C4-2B (cell line): ENCODE measurements around the gene GSDME.

ENCODE experiments used
- ZFX ChIP-seq: fragments of 450-650 bp; IDR thresholded peaks from 2 replicates; pipeline ENCODE4 v1.6.1; 2017
- TF ChIP-seq, protein P1 (sequence below): fragments of 450-650 bp; conservative IDR thresholded peaks from 2 replicates; pipeline ENCODE4 v1.5.1; 2017; ENCODE audit warnings: mild to moderate bottlenecking

DNA sequence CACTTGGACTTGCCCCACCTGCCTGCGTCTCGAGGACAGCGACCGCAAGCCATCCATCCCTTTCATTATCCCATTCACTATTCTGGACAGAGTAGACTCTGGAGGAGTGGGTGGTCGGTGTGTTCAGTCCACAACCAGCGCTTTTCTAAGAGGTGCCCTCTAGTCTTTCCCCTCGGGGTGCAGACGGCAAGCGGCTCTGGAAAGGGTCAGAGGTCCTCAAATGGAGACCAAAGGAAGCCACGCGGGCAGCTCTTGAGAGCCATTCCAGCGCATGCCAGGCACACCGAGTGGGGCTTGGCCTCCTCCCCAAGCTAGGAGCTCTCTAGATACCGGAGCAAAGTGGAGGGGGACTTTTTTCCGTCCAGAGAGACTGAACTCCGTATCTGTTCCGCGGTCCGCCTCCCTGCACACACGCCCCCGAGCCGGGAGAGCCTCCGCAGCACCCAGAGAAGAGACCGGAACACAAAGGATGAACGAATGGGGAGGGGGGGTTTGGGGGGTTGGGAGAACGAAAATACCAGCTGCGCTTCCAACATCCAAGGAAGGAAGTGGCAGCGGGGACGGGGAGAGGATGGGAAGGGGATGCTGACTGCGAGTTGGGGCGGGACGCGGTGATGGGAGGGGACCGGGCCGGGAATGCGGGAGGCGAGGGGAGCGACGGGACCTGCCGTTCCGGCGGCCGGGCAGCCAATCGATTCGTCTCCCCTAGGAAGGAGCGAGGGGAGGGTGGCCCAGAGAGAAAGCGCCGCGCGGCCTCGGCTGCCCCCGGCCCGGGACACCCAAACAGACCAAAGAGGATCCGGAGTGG, 515 bp downstream of the GSDME start:
- TF ChIP-seq, protein P1, sequence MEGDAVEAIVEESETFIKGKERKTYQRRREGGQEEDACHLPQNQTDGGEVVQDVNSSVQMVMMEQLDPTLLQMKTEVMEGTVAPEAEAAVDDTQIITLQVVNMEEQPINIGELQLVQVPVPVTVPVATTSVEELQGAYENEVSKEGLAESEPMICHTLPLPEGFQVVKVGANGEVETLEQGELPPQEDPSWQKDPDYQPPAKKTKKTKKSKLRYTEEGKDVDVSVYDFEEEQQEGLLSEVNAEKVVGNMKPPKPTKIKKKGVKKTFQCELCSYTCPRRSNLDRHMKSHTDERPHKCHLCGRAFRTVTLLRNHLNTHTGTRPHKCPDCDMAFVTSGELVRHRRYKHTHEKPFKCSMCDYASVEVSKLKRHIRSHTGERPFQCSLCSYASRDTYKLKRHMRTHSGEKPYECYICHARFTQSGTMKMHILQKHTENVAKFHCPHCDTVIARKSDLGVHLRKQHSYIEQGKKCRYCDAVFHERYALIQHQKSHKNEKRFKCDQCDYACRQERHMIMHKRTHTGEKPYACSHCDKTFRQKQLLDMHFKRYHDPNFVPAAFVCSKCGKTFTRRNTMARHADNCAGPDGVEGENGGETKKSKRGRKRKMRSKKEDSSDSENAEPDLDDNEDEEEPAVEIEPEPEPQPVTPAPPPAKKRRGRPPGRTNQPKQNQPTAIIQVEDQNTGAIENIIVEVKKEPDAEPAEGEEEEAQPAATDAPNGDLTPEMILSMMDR = no peak
- TF ChIP-seq ZFX = no peak
